ENCODE measurements around the gene TENM4. TPM values are rescaled to one million over a fixed set of nuclear protein-coding genes. Genes with fewer than 3 reads are reported as not detected.

Gene TENM4
- total and polyA plus RNA-seq, 10 of the 15 experiments (the other 5 are each of a cell fraction or from before 2014, with no cell fraction given), result 0.03 to 0.12 (median 0.06) TPM; not detected in 7

DNA sequence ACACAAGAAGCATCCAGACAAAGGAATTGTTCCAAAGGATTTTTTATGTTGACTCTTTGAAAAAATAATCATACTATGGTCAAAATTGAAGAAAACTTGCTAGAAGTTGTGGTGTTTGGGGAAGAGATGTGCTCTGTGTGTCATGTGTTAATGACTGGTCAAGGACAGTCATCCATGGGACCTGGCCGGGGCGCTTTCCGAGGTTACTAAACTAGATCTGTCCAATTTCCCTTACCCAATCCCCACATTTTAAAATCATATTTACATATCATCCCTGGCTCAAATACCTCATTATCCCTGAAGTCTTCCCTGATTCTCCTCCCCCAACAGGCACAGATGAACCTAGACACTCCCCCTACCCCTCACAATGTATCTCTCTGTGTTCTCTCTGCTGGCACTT lies 289.4 kb downstream of the TENM4 start:
- ChIA-PET POLR2A (no interaction called here), CTCF (no interaction called here), SMC1A (ENCODE audit: uncharacterized antibody, unreplicated experiment) (no interaction called here), RAD21 (ENCODE audit: unreplicated experiment) (no interaction called here)
- Histone ChIP-seq H2AFZ (ENCODE audit: control insufficient read depth, low read depth, low read length) (no peak overlapping the region), H3K79me2 (ENCODE audit: control insufficient read depth, insufficient read depth, low read length) (no peaks in the 10 kb centered on the region), H3K4me1 (ENCODE audit: control insufficient read depth, insufficient read depth, low read length) (no peaks in the 10 kb centered on the region), H3K27me3 (replicated peaks in 1 of 2; ENCODE audit: control insufficient read depth in 2 of 2, insufficient read depth in 2 of 2, low read length in 1 of 2) (no peaks in the 10 kb centered on the region; a peak in 2 of 4 replicates), H3K27ac (ENCODE audit: control insufficient read depth, insufficient read depth) (no peak overlapping the region), H3K9ac (ENCODE audit: control insufficient read depth, insufficient read depth, low read length) (no peak overlapping the region), H4K20me1 (ENCODE audit: control insufficient read depth, insufficient read depth) (no peaks in the 10 kb centered on the region), H3K36me3 (ENCODE audit: control insufficient read depth in 2 of 2, insufficient read depth in 2 of 2, low read length in 1 of 2) (no peaks in the 10 kb centered on the region), H3K4me2 (ENCODE audit: control insufficient read depth, insufficient read depth) (no peak overlapping the region), H3K9me3 (replicated peaks; ENCODE audit: control insufficient read depth, insufficient read depth, low read length) (no peaks in the 10 kb centered on the region), H3K4me3 (no peak overlapping the region)
- DNase-seq (ENCODE audit: low read depth, low spot score) (no peak), ATAC-seq (no peak), FAIRE-seq (no peak)
- no TSS peak for BruUV-seq (replicated peaks)
- in situ Hi-C loops (cut with MboI) (no loop called here), intact Hi-C loops (cut with micrococcal nuclease; ENCODE audit: unreplicated experiment) (no loop called here)
- no peak for TF ChIP-seq KLF5 (IDR thresholded peaks at IDR 0.05; ENCODE audit: partially characterized antibody)
- TF ChIP-seq, protein P1, sequence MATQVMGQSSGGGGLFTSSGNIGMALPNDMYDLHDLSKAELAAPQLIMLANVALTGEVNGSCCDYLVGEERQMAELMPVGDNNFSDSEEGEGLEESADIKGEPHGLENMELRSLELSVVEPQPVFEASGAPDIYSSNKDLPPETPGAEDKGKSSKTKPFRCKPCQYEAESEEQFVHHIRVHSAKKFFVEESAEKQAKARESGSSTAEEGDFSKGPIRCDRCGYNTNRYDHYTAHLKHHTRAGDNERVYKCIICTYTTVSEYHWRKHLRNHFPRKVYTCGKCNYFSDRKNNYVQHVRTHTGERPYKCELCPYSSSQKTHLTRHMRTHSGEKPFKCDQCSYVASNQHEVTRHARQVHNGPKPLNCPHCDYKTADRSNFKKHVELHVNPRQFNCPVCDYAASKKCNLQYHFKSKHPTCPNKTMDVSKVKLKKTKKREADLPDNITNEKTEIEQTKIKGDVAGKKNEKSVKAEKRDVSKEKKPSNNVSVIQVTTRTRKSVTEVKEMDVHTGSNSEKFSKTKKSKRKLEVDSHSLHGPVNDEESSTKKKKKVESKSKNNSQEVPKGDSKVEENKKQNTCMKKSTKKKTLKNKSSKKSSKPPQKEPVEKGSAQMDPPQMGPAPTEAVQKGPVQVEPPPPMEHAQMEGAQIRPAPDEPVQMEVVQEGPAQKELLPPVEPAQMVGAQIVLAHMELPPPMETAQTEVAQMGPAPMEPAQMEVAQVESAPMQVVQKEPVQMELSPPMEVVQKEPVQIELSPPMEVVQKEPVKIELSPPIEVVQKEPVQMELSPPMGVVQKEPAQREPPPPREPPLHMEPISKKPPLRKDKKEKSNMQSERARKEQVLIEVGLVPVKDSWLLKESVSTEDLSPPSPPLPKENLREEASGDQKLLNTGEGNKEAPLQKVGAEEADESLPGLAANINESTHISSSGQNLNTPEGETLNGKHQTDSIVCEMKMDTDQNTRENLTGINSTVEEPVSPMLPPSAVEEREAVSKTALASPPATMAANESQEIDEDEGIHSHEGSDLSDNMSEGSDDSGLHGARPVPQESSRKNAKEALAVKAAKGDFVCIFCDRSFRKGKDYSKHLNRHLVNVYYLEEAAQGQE (IDR thresholded peaks at IDR 0.05; ENCODE audit: low read depth, low read length), result no peak
- no peak for TF ChIP-seq CREM (IDR thresholded peaks at IDR 0.05; ENCODE audit: low read depth)
- 98% methylated on average over 3 of the region's 3 CpGs for WGBS (ENCODE audit: insufficient coverage, insufficient replicate concordance, low lambda C conversion rate, missing lambda C conversion rate)

DNA sequence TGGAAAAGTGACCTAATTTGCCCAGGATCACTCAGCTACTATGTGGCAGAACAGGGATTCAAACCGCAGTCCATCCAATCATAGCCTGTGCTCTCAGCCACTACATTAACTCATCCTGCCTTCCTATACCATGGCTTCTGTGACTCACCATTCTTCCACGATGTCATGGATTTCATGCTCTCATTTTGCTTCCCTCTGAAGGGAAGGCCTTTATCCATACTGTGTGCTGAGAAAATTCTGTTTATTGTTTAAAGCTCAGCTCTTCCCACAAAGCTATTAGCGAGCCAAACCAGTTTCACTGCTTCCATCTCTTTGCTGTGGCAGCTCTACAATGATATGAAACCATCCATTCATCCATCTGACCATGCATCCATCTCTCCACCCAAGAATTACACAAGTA lies 289.9 kb downstream of the TENM4 start:
- DNase-seq (ENCODE audit: low read depth, low spot score), result no peak
- in situ Hi-C loops (cut with MboI) (no loop called here), intact Hi-C loops (cut with micrococcal nuclease; ENCODE audit: unreplicated experiment) (no loop called here)
- no TSS peak for BruUV-seq (replicated peaks)
- no peaks in the 10 kb centered on the region; a peak in 3 of 4 replicates for H3K27me3 ChIP-seq (replicated peaks in 1 of 2; ENCODE audit: control insufficient read depth in 2 of 2, insufficient read depth in 2 of 2, low read length in 1 of 2)
- no peak overlapping the region for H3K4me3 ChIP-seq
- H3K4me1 ChIP-seq (ENCODE audit: control insufficient read depth, insufficient read depth, low read length), result no peaks in the 10 kb centered on the region
- H4K20me1 ChIP-seq (ENCODE audit: control insufficient read depth, insufficient read depth), result no peaks in the 10 kb centered on the region
- no peaks in the 10 kb centered on the region for H3K9me3 ChIP-seq (replicated peaks; ENCODE audit: control insufficient read depth, insufficient read depth, low read length)
- H3K36me3 ChIP-seq (ENCODE audit: control insufficient read depth in 2 of 2, insufficient read depth in 2 of 2, low read length in 1 of 2), result no peaks in the 10 kb centered on the region
- H2AFZ ChIP-seq (ENCODE audit: control insufficient read depth, low read depth, low read length), result no peak overlapping the region
- no peaks in the 10 kb centered on the region for H3K79me2 ChIP-seq (ENCODE audit: control insufficient read depth, insufficient read depth, low read length)
- ChIA-PET RAD21 (ENCODE audit: unreplicated experiment) (no interaction called here), SMC1A (ENCODE audit: uncharacterized antibody, unreplicated experiment) (no interaction called here), POLR2A (no interaction called here), CTCF (no interaction called here)
- H3K4me2 ChIP-seq (ENCODE audit: control insufficient read depth, insufficient read depth), result no peak overlapping the region
- WGBS (ENCODE audit: insufficient coverage, insufficient replicate concordance, low lambda C conversion rate, missing lambda C conversion rate), result 12% methylated on average over 3 of the region's 3 CpGs
- FAIRE-seq, result no peak
- no peak for ATAC-seq
- no peak overlapping the region for H3K9ac ChIP-seq (ENCODE audit: control insufficient read depth, insufficient read depth, low read length)
- H3K27ac ChIP-seq (ENCODE audit: control insufficient read depth, insufficient read depth), result no peak overlapping the region
- TF ChIP-seq, protein P2, sequence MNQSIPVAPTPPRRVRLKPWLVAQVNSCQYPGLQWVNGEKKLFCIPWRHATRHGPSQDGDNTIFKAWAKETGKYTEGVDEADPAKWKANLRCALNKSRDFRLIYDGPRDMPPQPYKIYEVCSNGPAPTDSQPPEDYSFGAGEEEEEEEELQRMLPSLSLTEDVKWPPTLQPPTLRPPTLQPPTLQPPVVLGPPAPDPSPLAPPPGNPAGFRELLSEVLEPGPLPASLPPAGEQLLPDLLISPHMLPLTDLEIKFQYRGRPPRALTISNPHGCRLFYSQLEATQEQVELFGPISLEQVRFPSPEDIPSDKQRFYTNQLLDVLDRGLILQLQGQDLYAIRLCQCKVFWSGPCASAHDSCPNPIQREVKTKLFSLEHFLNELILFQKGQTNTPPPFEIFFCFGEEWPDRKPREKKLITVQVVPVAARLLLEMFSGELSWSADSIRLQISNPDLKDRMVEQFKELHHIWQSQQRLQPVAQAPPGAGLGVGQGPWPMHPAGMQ (IDR thresholded peaks at IDR 0.05; ENCODE audit: borderline replicate concordance), result no peak
- TF ChIP-seq, protein P3, sequence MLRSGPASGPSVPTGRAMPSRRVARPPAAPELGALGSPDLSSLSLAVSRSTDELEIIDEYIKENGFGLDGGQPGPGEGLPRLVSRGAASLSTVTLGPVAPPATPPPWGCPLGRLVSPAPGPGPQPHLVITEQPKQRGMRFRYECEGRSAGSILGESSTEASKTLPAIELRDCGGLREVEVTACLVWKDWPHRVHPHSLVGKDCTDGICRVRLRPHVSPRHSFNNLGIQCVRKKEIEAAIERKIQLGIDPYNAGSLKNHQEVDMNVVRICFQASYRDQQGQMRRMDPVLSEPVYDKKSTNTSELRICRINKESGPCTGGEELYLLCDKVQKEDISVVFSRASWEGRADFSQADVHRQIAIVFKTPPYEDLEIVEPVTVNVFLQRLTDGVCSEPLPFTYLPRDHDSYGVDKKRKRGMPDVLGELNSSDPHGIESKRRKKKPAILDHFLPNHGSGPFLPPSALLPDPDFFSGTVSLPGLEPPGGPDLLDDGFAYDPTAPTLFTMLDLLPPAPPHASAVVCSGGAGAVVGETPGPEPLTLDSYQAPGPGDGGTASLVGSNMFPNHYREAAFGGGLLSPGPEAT (IDR thresholded peaks at IDR 0.05; ENCODE audit: low read depth), result no peak
- TF ChIP-seq ZNF384 (IDR thresholded peaks at IDR 0.05; ENCODE audit: borderline replicate concordance, low read depth, low read length), result no peak
- no peak for TF ChIP-seq MYB (IDR thresholded peaks at IDR 0.05; ENCODE audit: borderline replicate concordance, low read depth, low read length)
- TF ChIP-seq RBBP5 (conservative IDR thresholded peaks at IDR 0.05), result no peak
- no peak for TF ChIP-seq MEF2A (IDR thresholded peaks at IDR 0.05; ENCODE audit: insufficient read depth, low read depth, low read length)
- no peak for TF ChIP-seq BRCA1 (IDR thresholded peaks at IDR 0.05; ENCODE audit: low read depth, low read length)
